Right atrium auricular region (tissue), 2 donors: ENCODE data around the gene LHX4. TPM values are rescaled to one million over a fixed set of nuclear protein-coding genes. Genes with fewer than 3 reads are reported as not detected.

Source experiments
- DNase-seq: peaks from one replicate; pipeline ENCODE4 v3.0.0-alpha.2; 2019; ENCODE audit warnings: low spot score
- H3K27ac ChIP-seq, 2 donors: fragments of 200-600 bp; sonication (generic); 1 replicate in 1 of 2; 2 replicates in 1 of 2; pipeline ENCODE4 v1.5.1; 2016 to 2019
- H3K27me3 ChIP-seq, 2 donors: fragments of 200-600 bp; sonication (generic); one replicate each; pipeline versions ENCODE4 v1.5.1 to v1.6.0; 2017 to 2019
- H3K36me3 ChIP-seq: fragments of 200-600 bp; sonication (generic); one replicate; pipeline ENCODE4 v1.5.1; 2016
- H3K4me1 ChIP-seq, 2 donors: fragments of 200-600 bp; sonication (generic); one replicate each; pipeline versions ENCODE4 v1.5.1 to v1.6.0; 2017 to 2019
- H3K4me3 ChIP-seq, 2 donors: fragments of 200-600 bp; sonication (generic); 1 replicate in 1 of 2; 2 replicates in 1 of 2; pipeline ENCODE4 v1.5.1; 2017 to 2019; ENCODE audit warnings: mild to moderate bottlenecking in 1 of 2, moderate library complexity in 1 of 2
- H3K9me3 ChIP-seq, 2 donors: fragments of 200-600 bp; sonication (generic); one replicate each; pipeline ENCODE4 v1.5.1; 2019
- total RNA-seq, 2 donors: library from RNA; depleted of rRNA; stranded (reverse); fragments of >200 nt; gene quantifications; one replicate each; pipeline ENCODE4 v1.1.0, GENCODE V29; 2016
- TF ChIP-seq, protein P1 (sequence below), 2 donors: fragments of 200-600 bp; sonication (generic); IDR thresholded peaks; one replicate each; pipeline ENCODE4 v1.5.1; 2019; ENCODE audit warnings: antibody characterized with exemption in 2 of 2

Gene LHX4
- total RNA-seq, 2 donors from 2014 or later, result not detected

DNA sequence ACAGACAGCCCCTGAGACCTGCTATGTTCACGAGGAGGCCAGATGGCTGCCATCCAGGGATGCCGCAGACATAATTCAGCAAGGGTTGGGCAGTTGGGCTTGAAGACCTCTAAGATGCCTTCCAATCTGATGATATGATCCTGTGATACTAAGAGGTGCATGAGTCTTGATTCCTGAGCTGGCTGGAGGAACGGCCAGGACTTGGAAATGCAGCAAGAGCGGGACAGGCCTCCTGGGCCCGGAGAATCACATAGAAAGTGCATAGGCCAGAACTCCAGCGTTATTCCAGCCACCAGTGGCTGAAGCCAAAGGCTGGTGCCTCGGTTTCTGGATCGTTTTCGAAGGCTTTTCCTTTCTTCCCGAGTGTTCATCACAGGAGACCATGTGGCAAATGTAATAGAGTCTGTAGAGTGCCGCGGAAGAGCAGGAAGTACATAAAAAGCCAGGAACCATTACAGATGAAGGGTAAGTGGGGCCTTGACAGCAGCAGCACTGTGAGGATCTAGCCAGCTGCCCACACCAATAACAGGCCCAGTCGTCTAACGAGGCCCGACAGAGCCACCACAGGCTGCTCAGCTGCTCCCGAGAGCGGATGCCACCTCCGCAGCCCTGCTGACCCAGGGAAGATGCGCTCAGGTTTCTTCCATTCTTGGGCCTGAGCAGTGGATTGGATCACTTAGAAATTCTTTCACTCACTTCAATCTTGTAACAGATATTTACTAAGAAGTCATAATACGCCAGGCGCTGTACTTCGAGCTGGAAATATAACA, 14.0 kb upstream of the LHX4 start:
- H3K4me1 ChIP-seq, result no peaks in the 10 kb centered on the region
- no peaks in the 10 kb centered on the region for H3K27me3 ChIP-seq
- H3K36me3 ChIP-seq, result no peaks in the 10 kb centered on the region
- no peak overlapping the region for H3K27ac ChIP-seq
- TF ChIP-seq, protein P1, sequence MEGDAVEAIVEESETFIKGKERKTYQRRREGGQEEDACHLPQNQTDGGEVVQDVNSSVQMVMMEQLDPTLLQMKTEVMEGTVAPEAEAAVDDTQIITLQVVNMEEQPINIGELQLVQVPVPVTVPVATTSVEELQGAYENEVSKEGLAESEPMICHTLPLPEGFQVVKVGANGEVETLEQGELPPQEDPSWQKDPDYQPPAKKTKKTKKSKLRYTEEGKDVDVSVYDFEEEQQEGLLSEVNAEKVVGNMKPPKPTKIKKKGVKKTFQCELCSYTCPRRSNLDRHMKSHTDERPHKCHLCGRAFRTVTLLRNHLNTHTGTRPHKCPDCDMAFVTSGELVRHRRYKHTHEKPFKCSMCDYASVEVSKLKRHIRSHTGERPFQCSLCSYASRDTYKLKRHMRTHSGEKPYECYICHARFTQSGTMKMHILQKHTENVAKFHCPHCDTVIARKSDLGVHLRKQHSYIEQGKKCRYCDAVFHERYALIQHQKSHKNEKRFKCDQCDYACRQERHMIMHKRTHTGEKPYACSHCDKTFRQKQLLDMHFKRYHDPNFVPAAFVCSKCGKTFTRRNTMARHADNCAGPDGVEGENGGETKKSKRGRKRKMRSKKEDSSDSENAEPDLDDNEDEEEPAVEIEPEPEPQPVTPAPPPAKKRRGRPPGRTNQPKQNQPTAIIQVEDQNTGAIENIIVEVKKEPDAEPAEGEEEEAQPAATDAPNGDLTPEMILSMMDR (IDR thresholded peaks at IDR 0.05), result no peak
- no peak overlapping the region for H3K4me3 ChIP-seq
- H3K9me3 ChIP-seq, result no peaks in the 10 kb centered on the region
- no peak for DNase-seq

DNA sequence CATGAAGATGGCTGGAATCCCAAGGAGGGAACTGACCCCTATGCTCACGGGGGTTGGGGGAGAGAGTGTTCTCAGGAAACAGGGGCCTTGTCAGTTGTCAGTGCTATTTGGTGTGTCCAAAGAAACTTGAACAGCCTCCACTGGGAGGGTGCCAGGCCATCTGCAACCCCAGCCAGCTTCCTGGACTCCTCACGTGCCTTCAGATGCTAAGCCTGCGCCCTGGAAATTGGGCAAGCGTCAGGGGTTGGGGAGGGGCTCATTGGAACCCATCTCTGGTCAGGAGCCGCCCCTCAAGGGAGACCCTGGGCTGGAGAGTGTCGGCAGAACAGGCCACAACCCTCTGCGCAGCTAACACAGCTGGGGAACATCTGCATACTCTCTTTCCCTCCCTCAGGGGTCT, 13.1 kb upstream of the LHX4 start:
- H3K27ac ChIP-seq, result no peak overlapping the region
- H3K9me3 ChIP-seq, result no peaks in the 10 kb centered on the region
- no peaks in the 10 kb centered on the region for H3K4me1 ChIP-seq
- H3K4me3 ChIP-seq, result no peak overlapping the region
- no peaks in the 10 kb centered on the region for H3K36me3 ChIP-seq
- no peak for DNase-seq
- TF ChIP-seq, protein P1 (IDR thresholded peaks at IDR 0.05), result no peak
- no peaks in the 10 kb centered on the region for H3K27me3 ChIP-seq

DNA sequence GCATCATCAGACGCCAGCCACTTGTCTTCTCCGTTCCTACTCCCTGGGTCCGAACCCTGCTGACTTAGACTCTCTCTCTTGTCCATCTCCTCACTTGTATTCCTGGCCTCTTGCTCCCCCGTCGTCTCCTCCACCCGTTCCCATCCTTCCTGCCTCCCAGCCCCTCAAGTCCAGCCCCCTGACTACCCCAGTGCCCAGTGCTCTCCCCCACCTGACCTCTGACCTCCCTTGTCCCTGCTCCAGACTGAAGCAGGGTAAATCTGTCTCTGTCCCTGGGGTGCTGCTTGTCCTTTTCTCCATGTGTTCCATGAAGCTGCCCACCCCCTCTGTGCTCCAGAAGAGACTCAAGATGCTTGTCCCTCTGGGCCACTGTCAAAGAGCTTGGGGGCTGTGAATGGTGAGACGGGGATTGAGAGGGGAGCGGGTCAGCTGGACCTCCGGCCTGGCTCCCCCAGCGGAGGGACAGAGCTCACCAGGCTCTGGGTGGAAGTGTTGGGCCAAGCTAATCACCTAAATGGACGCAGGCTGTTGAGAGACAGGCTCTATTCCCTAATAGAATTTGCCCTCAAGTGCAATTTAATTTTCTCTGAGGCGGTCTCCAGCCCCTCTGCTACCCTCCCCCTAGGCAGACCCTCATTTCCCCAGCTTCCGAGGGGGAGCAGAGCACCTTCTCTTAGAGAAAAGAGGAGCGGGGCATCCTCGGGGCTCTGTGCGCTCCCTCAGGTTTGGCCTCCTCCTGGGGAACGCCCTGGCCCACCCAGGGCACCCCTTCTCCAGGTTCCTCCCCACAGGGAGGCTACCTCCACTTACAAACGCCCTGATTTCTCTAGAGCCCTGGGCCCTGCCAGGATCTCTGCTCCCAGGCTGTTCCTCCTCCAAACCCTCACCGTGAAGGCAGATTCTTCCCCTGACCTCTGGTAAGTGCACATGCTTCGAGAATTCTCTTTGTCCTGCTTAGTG, 11.0 kb upstream of the LHX4 start:
- no peaks in the 10 kb centered on the region for H3K4me1 ChIP-seq
- no peaks in the 10 kb centered on the region for H3K36me3 ChIP-seq
- H3K4me3 ChIP-seq, result no peak overlapping the region
- H3K9me3 ChIP-seq, result no peaks in the 10 kb centered on the region
- H3K27ac ChIP-seq, result no peak overlapping the region
- TF ChIP-seq, protein P1 (IDR thresholded peaks at IDR 0.05), result no peak
- no peak for DNase-seq
- no peaks in the 10 kb centered on the region for H3K27me3 ChIP-seq

DNA sequence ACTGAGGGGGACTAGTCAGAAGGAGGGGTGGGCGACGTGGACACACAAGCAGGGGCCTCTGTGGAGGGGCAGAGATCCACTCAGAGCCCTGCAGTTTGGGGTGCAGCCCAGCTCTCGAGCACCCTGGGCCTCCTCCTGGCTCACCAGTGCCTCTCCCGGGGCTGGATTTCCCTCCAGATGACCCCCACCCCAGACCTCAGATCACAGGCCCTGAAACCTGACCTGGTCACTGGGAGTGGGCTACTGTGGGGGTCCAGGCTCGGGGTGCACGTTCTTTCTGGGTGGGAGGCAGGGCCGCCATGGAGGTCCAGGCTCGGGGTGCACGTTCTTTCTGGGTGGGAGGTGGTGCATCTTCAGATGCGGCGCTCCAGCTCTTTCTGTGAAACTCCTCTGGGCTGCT, 10.3 kb upstream of the LHX4 start:
- Histone ChIP-seq H3K27me3 (no peaks in the 10 kb centered on the region), H3K9me3 (no peaks in the 10 kb centered on the region), H3K27ac (no peak overlapping the region), H3K4me3 (no peak overlapping the region), H3K4me1 (no peaks in the 10 kb centered on the region), H3K36me3 (no peaks in the 10 kb centered on the region)
- TF ChIP-seq, protein P1 (IDR thresholded peaks at IDR 0.05), result no peak
- DNase-seq, result no peak

- Histone ChIP-seq H3K9me3 (no peaks in the 10 kb centered on the region), H3K36me3 (no peaks in the 10 kb centered on the region), H3K4me3 (no peak overlapping the region), H3K27ac (no peak overlapping the region), H3K27me3 (no peaks in the 10 kb centered on the region), H3K4me1 (no peaks in the 10 kb centered on the region)
- DNase-seq, result no peak
- TF ChIP-seq, protein P1 (IDR thresholded peaks at IDR 0.05), result no peak
These were observed 8.6 kb upstream of the LHX4 start for GRCh38 chr1:180221462-180221861.
